HUES6 (cell line): Measurements from ENCODE around the gene CYP11A1.

ENCODE experiments used
- H3K27ac ChIP-seq: 2 replicates; pipeline ENCODE4 v1.7.0; 2013; ENCODE audit warnings: low read depth, mild to moderate bottlenecking, low read length, inconsistent platforms
- H3K27me3 ChIP-seq: 2 replicates; pipeline ENCODE4 v1.6.1; 2013; ENCODE audit warnings: low read length; ENCODE audit not compliant: control insufficient read depth, insufficient read depth
- H3K36me3 ChIP-seq: 2 replicates; pipeline ENCODE4 v1.6.1; 2013; ENCODE audit warnings: low read length; ENCODE audit not compliant: control insufficient read depth, insufficient read depth
- H3K4me1 ChIP-seq: 2 replicates; pipeline ENCODE4 v1.6.1; 2013; ENCODE audit warnings: low read length; ENCODE audit not compliant: control insufficient read depth, insufficient read depth
- H3K4me3 ChIP-seq: 2 replicates; pipeline ENCODE4 v1.5.1; 2013; ENCODE audit warnings: low read depth, low read length
- H3K9ac ChIP-seq: one replicate; pipeline ENCODE4 v1.6.1; 2013; ENCODE audit warnings: mild to moderate bottlenecking, low read length
- H3K9me3 ChIP-seq: 2 replicates; pipeline ENCODE4 v1.6.1; 2013; ENCODE audit warnings: low read depth, low read length; ENCODE audit not compliant: control insufficient read depth, insufficient read depth

The CYP11A1 gene

GRCh38 chr15:74386496-74387140 is 19.2 kb upstream of the CYP11A1 start:
- Histone ChIP-seq H3K4me3 (no peak overlapping the region), H3K27ac (no peak overlapping the region), H3K36me3 (no peaks in the 10 kb centered on the region), H3K27me3 (no peaks in the 10 kb centered on the region), H3K9ac (peak overlapping the region; percentile 29), H3K4me1 (peaks cover 29% of the 10 kb centered on the region; the same call in 1 of the 2 replicates), H3K9me3 (no peaks in the 10 kb centered on the region)

GRCh38 chr15:74385733-74386132 is 18.3 kb upstream of the CYP11A1 start:
- Histone ChIP-seq H3K4me3 (no peak overlapping the region), H3K9ac (no peak overlapping the region), H3K36me3 (no peaks in the 10 kb centered on the region), H3K9me3 (no peaks in the 10 kb centered on the region), H3K27me3 (no peaks in the 10 kb centered on the region), H3K4me1 (peaks cover 29% of the 10 kb centered on the region; the same call in 1 of the 2 replicates), H3K27ac (no peak overlapping the region)

DNA sequence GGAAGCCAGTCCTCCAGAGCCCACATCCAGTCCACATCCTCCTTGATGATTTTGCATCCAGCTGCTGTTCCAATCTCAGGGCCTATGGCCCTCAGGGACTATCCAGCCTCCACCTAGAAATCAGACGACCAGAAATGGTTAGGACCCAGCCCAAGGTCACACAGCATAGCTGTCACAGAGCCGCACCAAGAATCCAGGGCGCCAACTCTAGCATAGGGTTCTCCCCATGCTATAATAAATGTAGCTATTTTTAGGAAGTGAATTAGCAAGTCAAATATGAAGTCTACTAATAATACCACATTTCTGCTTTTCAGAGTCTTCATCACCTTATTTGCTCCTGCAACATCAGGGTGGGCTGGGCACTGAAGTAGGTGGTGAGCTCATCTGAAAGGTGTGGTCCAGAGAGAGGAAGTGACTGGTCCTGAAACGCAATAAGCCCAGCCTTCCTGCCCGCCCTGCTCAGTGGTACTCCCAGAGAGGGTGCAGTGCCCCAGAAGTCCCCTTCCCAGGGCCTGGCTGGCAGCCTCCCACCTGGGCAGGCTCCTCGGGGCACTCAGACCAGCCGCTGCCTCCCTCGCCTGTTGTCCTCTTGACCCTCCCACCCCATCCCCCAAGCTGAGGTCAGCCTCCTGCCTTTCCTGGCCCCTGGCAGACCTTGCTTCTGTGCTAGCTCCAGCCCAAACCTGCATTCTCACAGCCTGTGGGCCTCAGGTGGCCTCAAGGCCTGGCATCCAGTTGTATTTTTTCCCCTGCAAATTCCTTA is 17.6 kb upstream of the CYP11A1 start:
- H3K9me3 ChIP-seq, result no peaks in the 10 kb centered on the region
- peaks cover 29% of the 10 kb centered on the region; the same call in 1 of the 2 replicates for H3K4me1 ChIP-seq
- H3K27ac ChIP-seq, result no peak overlapping the region
- no peaks in the 10 kb centered on the region for H3K36me3 ChIP-seq
- no peak overlapping the region for H3K9ac ChIP-seq
- no peak overlapping the region for H3K4me3 ChIP-seq
- H3K27me3 ChIP-seq, result no peaks in the 10 kb centered on the region

- H3K4me1 ChIP-seq, result peaks cover 28% of the 10 kb centered on the region; the same call in 1 of the 2 replicates
- H3K9ac ChIP-seq, result no peak overlapping the region
- no peaks in the 10 kb centered on the region for H3K36me3 ChIP-seq
- no peaks in the 10 kb centered on the region for H3K27me3 ChIP-seq
- no peaks in the 10 kb centered on the region for H3K9me3 ChIP-seq
- no peak overlapping the region for H3K4me3 ChIP-seq
- H3K27ac ChIP-seq, result no peak overlapping the region
These were observed 17.1 kb upstream of the CYP11A1 start for GRCh38 chr15:74384566-74384880.

DNA sequence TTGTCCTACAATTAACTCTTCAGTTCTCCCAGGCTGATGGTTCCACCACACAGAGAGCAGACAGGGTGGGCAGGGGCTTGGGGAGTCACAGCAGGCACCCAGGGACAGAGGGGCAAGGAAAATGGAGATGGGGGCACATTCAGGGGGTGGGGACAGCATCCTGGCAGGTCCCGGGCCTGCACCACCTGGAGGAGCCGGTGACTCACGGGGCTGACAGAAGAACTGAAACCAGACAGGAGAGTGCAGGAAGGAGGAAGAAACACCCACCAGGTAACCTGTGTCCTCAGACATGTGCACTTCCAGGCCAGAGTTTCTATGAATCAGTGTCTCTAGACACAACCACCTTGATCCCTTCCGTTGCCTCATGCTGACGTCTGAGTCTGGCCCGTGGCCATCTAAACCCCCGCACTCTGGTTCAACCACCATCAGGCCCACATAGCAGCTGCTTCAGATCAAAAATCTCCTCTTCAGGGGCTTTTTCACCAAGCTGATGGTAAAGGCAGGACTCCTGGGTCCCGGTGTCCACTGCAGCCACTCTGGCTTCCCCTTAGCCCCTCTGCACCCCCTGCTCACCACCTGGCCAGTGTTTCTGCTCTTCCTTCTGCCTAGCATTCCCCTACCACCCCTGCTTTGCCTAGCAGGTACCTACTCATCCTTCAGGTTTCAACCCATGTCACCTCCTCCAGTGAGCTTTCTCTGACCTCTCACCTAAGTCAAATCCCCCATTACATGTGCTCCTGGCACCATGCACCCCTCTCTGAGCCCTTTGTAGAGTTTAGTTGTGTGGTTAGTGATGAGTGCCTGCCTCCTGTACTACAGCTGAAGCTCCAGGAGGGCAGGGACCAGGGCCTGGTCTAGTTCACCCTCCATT is 16.5 kb upstream of the CYP11A1 start:
- no peak overlapping the region for H3K9ac ChIP-seq
- H3K9me3 ChIP-seq, result no peaks in the 10 kb centered on the region
- no peak overlapping the region for H3K27ac ChIP-seq
- H3K4me3 ChIP-seq, result no peak overlapping the region
- H3K27me3 ChIP-seq, result no peaks in the 10 kb centered on the region
- H3K4me1 ChIP-seq, result peaks cover 25% of the 10 kb centered on the region; the same call in 1 of the 2 replicates
- H3K36me3 ChIP-seq, result no peaks in the 10 kb centered on the region

GRCh38 chr15:74383286-74383685 is 15.8 kb upstream of the CYP11A1 start:
- Histone ChIP-seq H3K36me3 (no peaks in the 10 kb centered on the region), H3K27ac (no peak overlapping the region), H3K27me3 (no peaks in the 10 kb centered on the region), H3K4me3 (no peak overlapping the region), H3K9me3 (no peaks in the 10 kb centered on the region), H3K9ac (no peak overlapping the region), H3K4me1 (peaks cover 25% of the 10 kb centered on the region; the same call in 1 of the 2 replicates)

- H3K27me3 ChIP-seq, result no peaks in the 10 kb centered on the region
- H3K27ac ChIP-seq, result no peak overlapping the region
- H3K9me3 ChIP-seq, result no peaks in the 10 kb centered on the region
- peaks cover 22% of the 10 kb centered on the region; the same call in 1 of the 2 replicates for H3K4me1 ChIP-seq
- H3K4me3 ChIP-seq, result no peak overlapping the region
- no peaks in the 10 kb centered on the region for H3K36me3 ChIP-seq
- no peak overlapping the region for H3K9ac ChIP-seq
These were observed 14.8 kb upstream of the CYP11A1 start for GRCh38 chr15:74382004-74382816.

- no peak overlapping the region for H3K9ac ChIP-seq
These were observed 14.0 kb upstream of the CYP11A1 start for GRCh38 chr15:74381481-74381880.

DNA sequence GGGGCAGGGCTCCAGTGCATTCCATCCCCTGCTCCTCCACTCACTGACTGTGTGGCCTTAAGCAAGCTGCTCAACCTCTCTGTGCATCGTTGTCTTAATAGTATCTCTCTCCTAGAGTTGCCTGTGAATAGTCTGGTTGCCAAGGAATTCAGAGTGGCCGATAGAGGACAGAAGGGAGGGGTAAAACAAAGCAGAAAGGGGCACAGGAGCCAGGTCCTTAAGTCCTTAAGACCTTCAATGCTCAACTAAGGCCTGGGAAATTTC is 13.7 kb upstream of the CYP11A1 start:
- H3K9ac ChIP-seq, result no peak overlapping the region
- H3K4me3 ChIP-seq, result no peak overlapping the region
- H3K27me3 ChIP-seq, result no peaks in the 10 kb centered on the region
- H3K9me3 ChIP-seq, result no peaks in the 10 kb centered on the region
- no peaks in the 10 kb centered on the region for H3K36me3 ChIP-seq
- peaks cover 15% of the 10 kb centered on the region; the same call in 1 of the 2 replicates for H3K4me1 ChIP-seq
- H3K27ac ChIP-seq, result no peak overlapping the region

More at GRCh38 chr15:74381481-74381880, 14.0 kb upstream of the CYP11A1 start:
- Histone ChIP-seq H3K36me3 (no peaks in the 10 kb centered on the region), H3K9me3 (no peaks in the 10 kb centered on the region), H3K4me1 (peaks cover 18% of the 10 kb centered on the region; the same call in 1 of the 2 replicates), H3K27ac (no peak overlapping the region), H3K4me3 (no peak overlapping the region), H3K27me3 (no peaks in the 10 kb centered on the region)

- no peaks in the 10 kb centered on the region for H3K9me3 ChIP-seq
- no peaks in the 10 kb centered on the region for H3K27me3 ChIP-seq
- peaks cover 9% of the 10 kb centered on the region; the same call in 1 of the 2 replicates for H3K4me1 ChIP-seq
- H3K9ac ChIP-seq, result no peak overlapping the region
- no peaks in the 10 kb centered on the region for H3K36me3 ChIP-seq
- no peak overlapping the region for H3K4me3 ChIP-seq
- H3K27ac ChIP-seq, result no peak overlapping the region
These were observed 13.1 kb upstream of the CYP11A1 start for GRCh38 chr15:74380361-74381189.
